Subcutaneous adipose tissue (tissue), 4 donors: Measurements from ENCODE around the gene FIGLA. TPM values are rescaled to one million over a fixed set of nuclear protein-coding genes. Genes with fewer than 3 reads are reported as not detected.

ENCODE experiments used
- CTCF ChIP-seq: fragments of 450-650 bp; IDR thresholded peaks from one replicate; pipeline ENCODE4 v1.5.1; 2016; ENCODE audit warnings: low read depth, mild to moderate bottlenecking, control low read depth, antibody characterized with exemption, moderate library complexity
- total RNA-seq, 4 donors: library from RNA; depleted of rRNA; stranded (reverse); fragments of >200 nt; gene quantifications; one replicate each; pipeline ENCODE4 v1.1.0, GENCODE V29; 2016

FIGLA gene
- total RNA-seq, 4 donors from 2014 or later: not detected

- no peak for TF ChIP-seq CTCF
Observed at GRCh38 chr2:70743677-70744076, 46.8 kb downstream of the FIGLA start.

GRCh38 chr2:70743068-70743467 is 47.4 kb downstream of the FIGLA start:
- TF ChIP-seq CTCF: no peak

DNA sequence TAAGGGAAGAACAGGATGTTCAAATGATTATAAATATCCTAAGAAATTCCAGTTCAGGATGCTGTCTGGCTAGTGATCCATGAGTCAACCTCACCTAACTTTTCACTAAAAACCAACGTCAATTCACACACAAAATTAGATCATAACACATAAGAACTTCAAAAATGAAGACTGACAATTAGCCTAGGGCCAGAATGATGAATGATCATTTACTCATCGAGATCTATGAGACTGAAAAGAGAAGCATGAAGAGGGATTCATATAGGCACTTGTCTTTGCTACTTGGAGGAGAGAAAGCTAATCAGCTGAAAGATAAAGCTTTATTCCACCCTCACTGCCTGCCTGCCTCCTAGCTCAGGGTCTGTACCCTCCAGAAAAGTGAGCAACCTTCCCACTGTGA is 52.3 kb downstream of the FIGLA start:
- no peak for TF ChIP-seq CTCF

DNA sequence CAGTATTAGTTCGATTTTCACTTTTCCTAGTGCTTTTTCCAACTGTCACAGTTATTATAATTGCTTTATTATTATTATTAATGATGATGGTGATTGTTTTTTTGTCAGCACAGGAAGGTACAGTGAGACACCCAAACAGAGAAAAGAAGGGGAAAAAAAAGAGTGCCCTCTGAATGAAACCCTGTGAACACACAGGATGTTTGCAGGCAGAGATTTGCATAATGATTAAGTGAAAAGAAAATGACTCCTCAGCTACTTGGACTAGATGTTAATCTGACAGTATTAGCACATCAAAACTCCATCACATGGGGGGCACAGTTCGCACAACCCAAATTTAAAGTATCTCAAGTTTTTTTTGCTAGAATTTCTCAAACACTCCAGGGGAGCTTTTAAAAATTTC is 55.4 kb downstream of the FIGLA start:
- TF ChIP-seq CTCF: no peak

- TF ChIP-seq CTCF: no peak
Observed at GRCh38 chr2:70733646-70734180, 56.7 kb downstream of the FIGLA start.

- no peak for TF ChIP-seq CTCF
Observed at GRCh38 chr2:70732766-70733645, 57.4 kb downstream of the FIGLA start.

GRCh38 chr2:70730730-70731129 is 59.7 kb downstream of the FIGLA start:
- TF ChIP-seq CTCF: no peak
